ENCODE measurements around the gene SPANXB1.
"Not testable (repeated sequence)": the region's sequence is repeated elsewhere in the genome, so short reads cannot be mapped to it uniquely, and the experiment has no call there.

Gene SPANXB1

GRCh38 chrX:141044246-141044645, 41.9 kb downstream of the SPANXB1 start:
- POLR2A ChIA-PET; DNase-seq; H3K27me3 ChIP-seq (replicated peaks in 2 of 5; ENCODE audit: control insufficient read depth in 4 of 5, insufficient read depth in 5 of 5, low read length in 4 of 5); H3K36me3 ChIP-seq (ENCODE audit: control insufficient read depth in 4 of 4, insufficient read depth in 4 of 4, low read length in 3 of 4); H3K27ac ChIP-seq (ENCODE audit: insufficient read depth in 1 of 2, low read depth in 1 of 2, low read length in 2 of 2, poor library complexity in 1 of 2, severe bottlenecking in 2 of 2); H3K4me3 ChIP-seq (ENCODE audit: control insufficient read depth in 1 of 7, extremely low read depth in 1 of 7, insufficient read depth in 4 of 7, low read depth in 2 of 7, low read length in 6 of 7); CTCF ChIA-PET; H3K4me1 ChIP-seq (ENCODE audit: control extremely low read depth in 1 of 4, control insufficient read depth in 4 of 4, insufficient read depth in 4 of 4, low read length in 3 of 4); H3K9me3 ChIP-seq (ENCODE audit: control extremely low read depth in 1 of 5, control insufficient read depth in 4 of 5, insufficient read depth in 2 of 5, low read depth in 1 of 5, low read length in 4 of 5): not testable (repeated sequence)
- 100% methylated on average over 2 of the region's 14 CpGs for WGBS (ENCODE audit: insufficient coverage)

- H3K27ac ChIP-seq (ENCODE audit: insufficient read depth in 1 of 2, low read depth in 1 of 2, low read length in 2 of 2, poor library complexity in 1 of 2, severe bottlenecking in 2 of 2); H3K27me3 ChIP-seq (replicated peaks in 2 of 5; ENCODE audit: control insufficient read depth in 4 of 5, insufficient read depth in 5 of 5, low read length in 4 of 5); H3K4me3 ChIP-seq (ENCODE audit: control insufficient read depth in 1 of 7, extremely low read depth in 1 of 7, insufficient read depth in 4 of 7, low read depth in 2 of 7, low read length in 6 of 7); H3K36me3 ChIP-seq (ENCODE audit: control insufficient read depth in 4 of 4, insufficient read depth in 4 of 4, low read length in 3 of 4); POLR2A ChIA-PET; DNase-seq; CTCF ChIA-PET; H3K9me3 ChIP-seq (ENCODE audit: control extremely low read depth in 1 of 5, control insufficient read depth in 4 of 5, insufficient read depth in 2 of 5, low read depth in 1 of 5, low read length in 4 of 5); H3K4me1 ChIP-seq (ENCODE audit: control extremely low read depth in 1 of 4, control insufficient read depth in 4 of 4, insufficient read depth in 4 of 4, low read length in 3 of 4): not testable (repeated sequence)
- no CpG with 5 or more reads among the region's 3 CpGs for WGBS (ENCODE audit: insufficient coverage)
Observed at GRCh38 chrX:141049878-141050277, 47.5 kb downstream of the SPANXB1 start.

GRCh38 chrX:141052098-141052497, 49.7 kb downstream of the SPANXB1 start:
- POLR2A ChIA-PET; H3K4me1 ChIP-seq (ENCODE audit: control extremely low read depth in 1 of 4, control insufficient read depth in 4 of 4, insufficient read depth in 4 of 4, low read length in 3 of 4); CTCF ChIA-PET; H3K4me3 ChIP-seq (ENCODE audit: control insufficient read depth in 1 of 7, extremely low read depth in 1 of 7, insufficient read depth in 4 of 7, low read depth in 2 of 7, low read length in 6 of 7); H3K27me3 ChIP-seq (replicated peaks in 2 of 5; ENCODE audit: control insufficient read depth in 4 of 5, insufficient read depth in 5 of 5, low read length in 4 of 5); H3K27ac ChIP-seq (ENCODE audit: insufficient read depth in 1 of 2, low read depth in 1 of 2, low read length in 2 of 2, poor library complexity in 1 of 2, severe bottlenecking in 2 of 2); H3K36me3 ChIP-seq (ENCODE audit: control insufficient read depth in 4 of 4, insufficient read depth in 4 of 4, low read length in 3 of 4); H3K9me3 ChIP-seq (ENCODE audit: control extremely low read depth in 1 of 5, control insufficient read depth in 4 of 5, insufficient read depth in 2 of 5, low read depth in 1 of 5, low read length in 4 of 5): not testable (repeated sequence)
- DNase-seq = peak in 1 of 3 donors; percentile 5
- WGBS (ENCODE audit: insufficient coverage) = no CpG with 5 or more reads among the region's 5 CpGs

Measured in common myeloid progenitor, CD34-positive (primary cell).